Activated CD4-positive, alpha-beta T cell treated with anti-CD3 and anti-CD28 coated beads, Interleukin-2, amount 50 U/mL, for 48 hours (primary cell): ENCODE data around the gene TSPY8.
"Not testable (repeated sequence)": the region's sequence is repeated elsewhere in the genome, so short reads cannot be mapped to it uniquely, and the experiment has no call there.

Source experiments
- DNase-seq, 2 experiments: peaks; one replicate each; pipeline ENCODE4 v3.0.0-alpha.2; 2020

The TSPY8 gene

GRCh38 chrY:9357497-9357896 is at the start of gene TSPY8:
Gene TSPY8, plus strand, starts transcription at chrY:9357797. Its CDS starts 46 bp downstream, at chrY:9357843.
- DNase-seq, result not testable (repeated sequence)

- DNase-seq, result no peak
These were observed 36.6 kb upstream of the TSPY8 start for GRCh38 chrY:9320996-9321395.

GRCh38 chrY:9337164-9337563 is 20.4 kb upstream of the TSPY8 start, which contains the start of gene TSPY4:
Gene TSPY4, plus strand, starts transcription at chrY:9337464. Its CDS starts 46 bp downstream, at chrY:9337510.
- DNase-seq, result not testable (repeated sequence)

GRCh38 chrY:9396527-9396926 is 38.9 kb downstream of the TSPY8 start:
- peak in 1 of 2 experiments; percentile 2 for DNase-seq

GRCh38 chrY:9398121-9398520 is 40.5 kb downstream of the TSPY8 start, which contains the start of gene TSPY3:
Gene TSPY3, plus strand, starts transcription at chrY:9398421. Its CDS starts 46 bp downstream, at chrY:9398467.
- DNase-seq, result not testable (repeated sequence)
